Measurements from ENCODE around the gene ASB18.

Gene ASB18

DNA sequence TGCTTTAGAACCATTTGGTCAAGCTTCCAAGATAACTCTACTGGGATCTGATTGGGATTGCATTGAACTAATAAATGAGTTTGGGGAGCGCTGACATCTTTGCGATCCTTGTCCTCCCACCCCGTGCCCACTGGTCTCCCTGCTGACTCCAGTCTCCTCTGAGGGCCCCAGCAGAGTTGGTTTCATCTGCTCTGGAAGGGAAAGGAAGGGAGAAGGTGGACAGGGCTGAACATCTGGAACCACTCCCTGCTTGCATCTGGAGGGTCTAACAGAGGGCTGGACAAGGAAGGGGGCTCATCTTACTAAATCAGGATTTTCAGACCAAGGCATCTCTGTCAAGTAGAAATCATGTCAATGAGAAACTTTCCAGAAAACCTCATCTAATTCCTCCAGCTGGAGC is 108.8 kb downstream of the ASB18 start:
- no peaks in the 10 kb centered on the region for H3K36me3 ChIP-seq (ENCODE audit: control insufficient read depth in 4 of 4, insufficient read depth in 4 of 4, low read length in 3 of 4)
- H3K27ac ChIP-seq (ENCODE audit: insufficient read depth in 1 of 2, low read depth in 1 of 2, low read length in 2 of 2, poor library complexity in 1 of 2, severe bottlenecking in 2 of 2): no peak overlapping the region
- WGBS (ENCODE audit: insufficient coverage): 90% methylated on average over 3 of the region's 3 CpGs
- peaks cover 2 to 20% (median 10%) of the 10 kb centered on the region in 5 experiments for H3K9me3 ChIP-seq (ENCODE audit: control extremely low read depth in 1 of 5, control insufficient read depth in 4 of 5, insufficient read depth in 2 of 5, low read depth in 1 of 5, low read length in 4 of 5)
- no peak for DNase-seq
- ChIA-PET POLR2A (no interaction called here), CTCF (no interaction called here)
- no peak overlapping the region for H3K4me3 ChIP-seq (ENCODE audit: control insufficient read depth in 1 of 7, extremely low read depth in 1 of 7, insufficient read depth in 4 of 7, low read depth in 2 of 7, low read length in 6 of 7)
- peaks cover 6 to 71% (median 35%) of the 10 kb centered on the region in 5 experiments for H3K27me3 ChIP-seq (replicated peaks in 2 of 5; ENCODE audit: control insufficient read depth in 4 of 5, insufficient read depth in 5 of 5, low read length in 4 of 5)
- H3K4me1 ChIP-seq (ENCODE audit: control extremely low read depth in 1 of 4, control insufficient read depth in 4 of 4, insufficient read depth in 4 of 4, low read length in 3 of 4): no peaks in the 10 kb centered on the region

DNA sequence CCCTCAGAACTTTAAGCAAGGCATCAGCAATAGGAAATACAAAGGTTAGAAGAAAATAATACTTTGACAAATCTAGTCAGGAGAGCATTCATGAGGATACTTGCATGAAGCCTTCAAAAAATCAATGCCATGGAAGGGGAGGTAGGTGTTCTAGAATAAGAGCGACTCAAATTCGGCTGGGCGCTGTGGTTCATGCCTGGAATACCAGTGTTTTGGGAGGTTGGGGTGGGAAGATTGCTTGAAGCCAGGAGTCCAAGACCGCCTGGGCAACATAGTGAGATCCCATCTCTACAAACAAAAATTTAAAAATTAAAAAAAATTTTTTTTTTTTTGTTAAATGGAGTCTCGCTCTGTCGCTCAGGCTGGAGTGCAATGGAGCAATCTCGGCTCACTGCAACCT is 117.8 kb downstream of the ASB18 start:
- WGBS (ENCODE audit: insufficient coverage): 100% methylated on average over 2 of the region's 7 CpGs
- no peaks in the 10 kb centered on the region for H3K36me3 ChIP-seq (ENCODE audit: control insufficient read depth in 4 of 4, insufficient read depth in 4 of 4, low read length in 3 of 4)
- H3K4me3 ChIP-seq (ENCODE audit: control insufficient read depth in 1 of 7, extremely low read depth in 1 of 7, insufficient read depth in 4 of 7, low read depth in 2 of 7, low read length in 6 of 7): no peak overlapping the region
- DNase-seq: no peak
- H3K27ac ChIP-seq (ENCODE audit: insufficient read depth in 1 of 2, low read depth in 1 of 2, low read length in 2 of 2, poor library complexity in 1 of 2, severe bottlenecking in 2 of 2): no peak overlapping the region
- POLR2A ChIA-PET: no interaction called here
- H3K27me3 ChIP-seq (replicated peaks in 2 of 5; ENCODE audit: control insufficient read depth in 4 of 5, insufficient read depth in 5 of 5, low read length in 4 of 5): peaks cover under 1 to 56% (median 4%) of the 10 kb centered on the region in 5 experiments
- H3K4me1 ChIP-seq (ENCODE audit: control extremely low read depth in 1 of 4, control insufficient read depth in 4 of 4, insufficient read depth in 4 of 4, low read length in 3 of 4): no peaks in the 10 kb centered on the region
- CTCF ChIA-PET: no interaction called here
- peaks cover 0 to 9% (median 3%) of the 10 kb centered on the region in 5 experiments for H3K9me3 ChIP-seq (ENCODE audit: control extremely low read depth in 1 of 5, control insufficient read depth in 4 of 5, insufficient read depth in 2 of 5, low read depth in 1 of 5, low read length in 4 of 5)

DNA sequence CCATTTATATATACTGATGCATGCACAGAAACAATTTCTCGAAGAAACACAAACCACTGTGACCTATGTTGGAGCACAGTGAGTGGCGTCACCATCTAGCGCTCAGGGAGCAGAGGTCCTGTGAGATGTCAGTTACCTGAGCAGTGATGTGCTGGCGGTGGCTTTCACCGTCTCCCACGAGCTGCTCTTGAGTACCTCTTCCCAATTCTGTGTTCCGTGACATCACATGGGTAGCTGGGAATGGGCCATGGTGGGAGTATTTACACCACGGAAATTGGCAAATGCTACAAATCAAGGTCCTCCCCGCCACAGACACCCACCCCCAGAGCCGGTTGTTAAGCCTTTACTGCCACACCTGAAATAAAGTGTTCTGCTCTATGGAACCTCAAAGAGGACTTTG is 120.4 kb downstream of the ASB18 start:
- Histone ChIP-seq H3K27me3 (replicated peaks in 2 of 5; ENCODE audit: control insufficient read depth in 4 of 5, insufficient read depth in 5 of 5, low read length in 4 of 5) (peaks cover 2 to 63% (median 7%) of the 10 kb centered on the region in 5 experiments), H3K36me3 (ENCODE audit: control insufficient read depth in 4 of 4, insufficient read depth in 4 of 4, low read length in 3 of 4) (no peaks in the 10 kb centered on the region), H3K27ac (ENCODE audit: insufficient read depth in 1 of 2, low read depth in 1 of 2, low read length in 2 of 2, poor library complexity in 1 of 2, severe bottlenecking in 2 of 2) (no peak overlapping the region), H3K4me1 (ENCODE audit: control extremely low read depth in 1 of 4, control insufficient read depth in 4 of 4, insufficient read depth in 4 of 4, low read length in 3 of 4) (no peaks in the 10 kb centered on the region), H3K4me3 (ENCODE audit: control insufficient read depth in 1 of 7, extremely low read depth in 1 of 7, insufficient read depth in 4 of 7, low read depth in 2 of 7, low read length in 6 of 7) (no peak overlapping the region), H3K9me3 (ENCODE audit: control extremely low read depth in 1 of 5, control insufficient read depth in 4 of 5, insufficient read depth in 2 of 5, low read depth in 1 of 5, low read length in 4 of 5) (no peaks in the 10 kb centered on the region)
- 94% methylated on average over 6 of the region's 10 CpGs for WGBS (ENCODE audit: insufficient coverage)
- DNase-seq: no peak
- CTCF ChIA-PET: no interaction called here
- POLR2A ChIA-PET: no interaction called here
